ENCODE measurements around the gene COX6B2. TPM values are rescaled to one million over a fixed set of nuclear protein-coding genes. Genes with fewer than 3 reads are reported as not detected.

The COX6B2 gene
- total RNA-seq, 1 donor from 2014 or later: 0.50 TPM

DNA sequence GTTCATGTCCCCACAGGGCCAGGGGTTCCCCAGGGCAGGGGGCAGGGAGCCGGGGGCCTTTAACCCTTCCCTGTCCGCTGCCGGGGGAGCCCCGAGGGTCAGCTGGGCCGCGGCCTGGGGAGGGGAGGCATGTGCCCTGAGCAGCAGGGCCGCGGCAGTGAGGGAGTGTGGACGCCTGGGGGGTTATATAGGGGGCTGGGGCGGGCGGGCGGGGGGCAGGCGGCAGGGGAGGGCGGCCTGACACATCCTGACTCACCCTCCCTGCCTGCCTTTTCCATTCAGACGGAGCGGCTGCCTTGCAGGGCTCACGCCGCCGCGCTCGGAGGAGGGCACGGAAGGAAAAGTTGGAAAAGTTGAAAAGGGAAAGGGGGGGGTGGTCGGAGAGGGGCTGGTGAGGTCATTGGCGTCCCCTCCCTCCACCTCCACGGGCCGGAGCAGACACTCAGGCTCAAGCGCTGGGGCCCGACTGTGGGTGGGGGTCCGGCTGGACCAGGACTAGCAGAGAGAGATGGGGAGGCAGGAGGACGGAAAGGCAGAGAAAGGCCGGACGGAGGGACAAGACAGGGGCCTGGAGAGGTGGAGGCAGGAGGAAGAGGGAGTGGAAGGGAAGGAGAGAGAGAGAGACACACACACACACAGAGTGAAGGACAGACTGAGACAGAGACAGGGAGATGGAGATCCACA, 15.9 kb upstream of the COX6B2 start, which contains the start of gene IL11:
Gene IL11, minus strand, starts transcription at position 159 of the 684 bp plus-strand sequence. Its CDS starts 153 bp downstream, at position 6.
- Histone ChIP-seq H3K4me3 (ENCODE audit: insufficient read depth, low read depth, low read length) (peak within 1 kb of the TSS; percentile 83), H4K20me1 (ENCODE audit: insufficient read depth, low read length) (peaks cover 25% of the 10 kb centered on the region), H3K9me3 (ENCODE audit: insufficient read depth, low read depth, low read length) (no peaks in the 10 kb centered on the region), H2AFZ (ENCODE audit: low read depth, low read length) (peak within 1 kb of the TSS; percentile 75), H3K27ac (ENCODE audit: low read depth, low read length) (peak within 1 kb of the TSS; percentile 94), H3K4me2 (ENCODE audit: low read length) (peak within 1 kb of the TSS; percentile 97), H3K4me1 (ENCODE audit: insufficient read depth, low read length) (peaks cover 45% of the 10 kb centered on the region), H3K9ac (ENCODE audit: low read length) (peak within 1 kb of the TSS; percentile 97), H3K79me2 (ENCODE audit: insufficient read depth, low read length) (peaks cover 31% of the 10 kb centered on the region), H3K27me3 (ENCODE audit: insufficient read depth, low read length) (no peaks in the 10 kb centered on the region), H3K36me3 (ENCODE audit: insufficient read depth, low read length) (peaks cover 12% of the 10 kb centered on the region)
- TF ChIP-seq, protein P1, sequence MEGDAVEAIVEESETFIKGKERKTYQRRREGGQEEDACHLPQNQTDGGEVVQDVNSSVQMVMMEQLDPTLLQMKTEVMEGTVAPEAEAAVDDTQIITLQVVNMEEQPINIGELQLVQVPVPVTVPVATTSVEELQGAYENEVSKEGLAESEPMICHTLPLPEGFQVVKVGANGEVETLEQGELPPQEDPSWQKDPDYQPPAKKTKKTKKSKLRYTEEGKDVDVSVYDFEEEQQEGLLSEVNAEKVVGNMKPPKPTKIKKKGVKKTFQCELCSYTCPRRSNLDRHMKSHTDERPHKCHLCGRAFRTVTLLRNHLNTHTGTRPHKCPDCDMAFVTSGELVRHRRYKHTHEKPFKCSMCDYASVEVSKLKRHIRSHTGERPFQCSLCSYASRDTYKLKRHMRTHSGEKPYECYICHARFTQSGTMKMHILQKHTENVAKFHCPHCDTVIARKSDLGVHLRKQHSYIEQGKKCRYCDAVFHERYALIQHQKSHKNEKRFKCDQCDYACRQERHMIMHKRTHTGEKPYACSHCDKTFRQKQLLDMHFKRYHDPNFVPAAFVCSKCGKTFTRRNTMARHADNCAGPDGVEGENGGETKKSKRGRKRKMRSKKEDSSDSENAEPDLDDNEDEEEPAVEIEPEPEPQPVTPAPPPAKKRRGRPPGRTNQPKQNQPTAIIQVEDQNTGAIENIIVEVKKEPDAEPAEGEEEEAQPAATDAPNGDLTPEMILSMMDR (IDR thresholded peaks at IDR 0.05; ENCODE audit: insufficient read depth, low read depth, low read length): no peak
- TF ChIP-seq EZH2 (IDR thresholded peaks at IDR 0.05; ENCODE audit: insufficient read depth, low read length): no peak
- peak within 1 kb of the TSS; percentile 94 for H3K4me3 Mint-ChIP-seq (ENCODE audit: unreplicated experiment)
- peaks cover 9% of the 10 kb centered on the region for H3K36me3 Mint-ChIP-seq (ENCODE audit: low read depth, unreplicated experiment)
- H3K27ac Mint-ChIP-seq (ENCODE audit: unreplicated experiment): peak within 1 kb of the TSS; percentile 96
- DNase-seq (ENCODE audit: low read depth) (peak; percentile 57), FAIRE-seq (no peak)
- H3K9me3 Mint-ChIP-seq (ENCODE audit: unreplicated experiment): no peaks in the 10 kb centered on the region
- H3K4me1 Mint-ChIP-seq (ENCODE audit: low read depth, unreplicated experiment): peaks cover 28% of the 10 kb centered on the region
- H3K27me3 Mint-ChIP-seq (ENCODE audit: low read depth, unreplicated experiment): no peaks in the 10 kb centered on the region

DNA sequence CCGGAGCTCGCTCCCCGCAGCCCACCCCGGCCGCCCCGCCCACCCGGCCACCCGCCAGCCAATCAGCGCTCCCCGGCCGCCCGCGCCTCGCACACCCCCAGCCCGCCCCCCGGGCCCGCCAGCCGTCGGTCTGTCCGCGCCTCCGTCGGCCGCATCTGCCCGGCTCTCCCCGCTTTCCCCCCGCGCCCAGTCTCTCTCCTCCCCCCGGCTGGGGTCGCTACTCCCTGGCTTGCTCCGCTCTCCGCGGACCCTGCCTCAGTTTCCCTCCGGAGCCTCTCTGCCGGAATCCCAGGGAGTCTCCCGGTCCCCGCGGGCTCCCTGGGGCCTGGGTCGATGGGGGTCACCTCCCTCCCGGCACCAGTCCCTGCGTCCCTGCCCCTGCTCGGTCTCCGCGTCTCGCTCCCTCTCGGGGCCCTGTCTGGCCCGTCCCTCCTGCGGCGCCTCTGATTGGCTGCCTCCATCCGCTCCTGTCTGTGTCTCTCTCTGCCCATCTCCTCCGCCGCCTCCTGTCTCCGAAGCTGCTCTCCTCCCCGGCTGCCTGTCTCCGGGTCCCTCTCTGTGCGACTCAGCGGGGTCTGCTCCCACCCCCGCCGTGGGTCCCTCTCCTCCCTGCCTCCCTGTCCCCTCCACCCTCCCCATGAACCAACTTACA, 15.3 kb upstream of the COX6B2 start:
- Histone ChIP-seq H4K20me1 (ENCODE audit: insufficient read depth, low read length) (peaks cover 29% of the 10 kb centered on the region), H3K9me3 (ENCODE audit: insufficient read depth, low read depth, low read length) (no peaks in the 10 kb centered on the region), H3K4me3 (ENCODE audit: insufficient read depth, low read depth, low read length) (peak overlapping the region; percentile 83), H3K36me3 (ENCODE audit: insufficient read depth, low read length) (peaks cover 12% of the 10 kb centered on the region), H3K4me1 (ENCODE audit: insufficient read depth, low read length) (peaks cover 45% of the 10 kb centered on the region), H2AFZ (ENCODE audit: low read depth, low read length) (peak overlapping the region; percentile 34), H3K79me2 (ENCODE audit: insufficient read depth, low read length) (peaks cover 31% of the 10 kb centered on the region), H3K27ac (ENCODE audit: low read depth, low read length) (peak overlapping the region; percentile 94), H3K9ac (ENCODE audit: low read length) (peak overlapping the region; percentile 97), H3K27me3 (ENCODE audit: insufficient read depth, low read length) (no peaks in the 10 kb centered on the region), H3K4me2 (ENCODE audit: low read length) (peak overlapping the region; percentile 97)
- Mint-ChIP-seq H3K4me1 (ENCODE audit: low read depth, unreplicated experiment) (peaks cover 28% of the 10 kb centered on the region), H3K9me3 (ENCODE audit: unreplicated experiment) (no peaks in the 10 kb centered on the region), H3K27ac (ENCODE audit: unreplicated experiment) (peak overlapping the region; percentile 96), H3K36me3 (ENCODE audit: low read depth, unreplicated experiment) (peaks cover 9% of the 10 kb centered on the region), H3K27me3 (ENCODE audit: low read depth, unreplicated experiment) (no peaks in the 10 kb centered on the region), H3K4me3 (ENCODE audit: unreplicated experiment) (peak overlapping the region; percentile 94)
- FAIRE-seq (no peak), DNase-seq (ENCODE audit: low read depth) (peak; percentile 68)
- TF ChIP-seq, protein P1 (IDR thresholded peaks at IDR 0.05; ENCODE audit: insufficient read depth, low read depth, low read length): no peak
- no peak for TF ChIP-seq EZH2 (IDR thresholded peaks at IDR 0.05; ENCODE audit: insufficient read depth, low read length)

Data from astrocyte (in vitro differentiated cells and primary cell).